Central memory CD8-positive, alpha-beta T cell (primary cell): ENCODE data around the gene PFDN1.

Experiments used
- ATAC-seq: fragments of 150-1000 bp; cut with Tn5 transposase; replicated peaks from 2 replicates; pipeline ENCODE4 v1.10.0; 2022; ENCODE audit warnings: mild to moderate bottlenecking, moderate FRiP score, moderate number of reproducible peaks; ENCODE audit not compliant: poor library complexity, severe bottlenecking; ENCODE audit errors: extremely low read depth
- DNase-seq, 2 donors: peaks; one replicate each; pipeline ENCODE4 v3.0.0; 2021; ENCODE audit warnings: low spot score in 2 of 2
- H3K27ac Mint-ChIP-seq: one replicate; pipeline ENCODE4 v1.8.0; 2022; ENCODE audit warnings: low read depth, mild to moderate bottlenecking, moderate library complexity, mixed read lengths
- H3K27me3 Mint-ChIP-seq: one replicate; pipeline ENCODE4 v1.8.0; 2022; ENCODE audit warnings: mixed read lengths
- H3K36me3 Mint-ChIP-seq: one replicate; pipeline ENCODE4 v1.8.0; 2022; ENCODE audit warnings: mild to moderate bottlenecking, moderate library complexity, mixed read lengths; ENCODE audit not compliant: insufficient read depth
- H3K4me1 Mint-ChIP-seq: one replicate; pipeline ENCODE4 v1.8.0; 2022; ENCODE audit warnings: mixed read lengths
- H3K4me3 Mint-ChIP-seq: one replicate; pipeline ENCODE4 v1.8.0; 2022; ENCODE audit warnings: mild to moderate bottlenecking, moderate library complexity, mixed read lengths
- H3K9me3 Mint-ChIP-seq: one replicate; pipeline ENCODE4 v1.8.0; 2022; ENCODE audit warnings: mixed read lengths

Gene PFDN1

DNA sequence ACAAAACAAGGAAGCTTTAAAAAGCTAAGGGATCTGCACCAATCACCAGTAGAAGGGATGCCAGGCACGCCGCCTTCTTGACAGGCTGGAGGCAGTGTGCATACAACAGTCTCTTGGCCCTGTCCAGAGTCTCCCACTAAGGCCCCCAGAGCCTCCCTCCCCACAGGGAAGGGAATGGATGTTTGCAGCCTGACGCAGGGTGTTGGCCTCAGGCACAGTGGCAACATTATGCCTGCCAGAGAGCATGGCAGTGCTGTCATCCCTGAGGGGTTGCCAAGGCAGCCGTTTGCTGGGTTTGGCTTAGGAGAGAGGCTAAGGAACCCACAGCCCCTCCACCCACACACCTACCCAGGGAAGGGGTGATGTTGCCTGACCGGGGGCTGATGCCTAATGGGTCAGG is 38.7 kb upstream of the PFDN1 start:
- Mint-ChIP-seq H3K27me3 (no peaks in the 10 kb centered on the region), H3K4me1 (peaks cover 19% of the 10 kb centered on the region)

GRCh38 chr5:140340605-140341121 is 37.8 kb upstream of the PFDN1 start:
- no peaks in the 10 kb centered on the region for H3K9me3 Mint-ChIP-seq
- H3K27ac Mint-ChIP-seq: no peak overlapping the region
- peaks cover 19% of the 10 kb centered on the region for H3K4me1 Mint-ChIP-seq
- DNase-seq (no peak), ATAC-seq (no peak)
- H3K36me3 Mint-ChIP-seq: peaks cover 4% of the 10 kb centered on the region
- no peak overlapping the region for H3K4me3 Mint-ChIP-seq
- no peaks in the 10 kb centered on the region for H3K27me3 Mint-ChIP-seq

More for the DNA sequence above, 38.7 kb upstream of the PFDN1 start:
- no peak overlapping the region for H3K4me3 Mint-ChIP-seq
- peaks cover 4% of the 10 kb centered on the region for H3K36me3 Mint-ChIP-seq
- no peak overlapping the region for H3K27ac Mint-ChIP-seq
- ATAC-seq (no peak), DNase-seq (no peak)
- no peaks in the 10 kb centered on the region for H3K9me3 Mint-ChIP-seq

- Mint-ChIP-seq H3K4me1 (peaks cover 19% of the 10 kb centered on the region), H3K36me3 (peaks cover 4% of the 10 kb centered on the region), H3K27me3 (no peaks in the 10 kb centered on the region), H3K4me3 (no peak overlapping the region), H3K27ac (no peak overlapping the region), H3K9me3 (no peaks in the 10 kb centered on the region)
- DNase-seq (no peak), ATAC-seq (no peak)
These were observed 36.7 kb upstream of the PFDN1 start for GRCh38 chr5:140339636-140340035.

GRCh38 chr5:140338908-140339307 is 36.0 kb upstream of the PFDN1 start:
- H3K27me3 Mint-ChIP-seq: no peaks in the 10 kb centered on the region
- H3K4me3 Mint-ChIP-seq: no peak overlapping the region
- peaks cover 19% of the 10 kb centered on the region for H3K4me1 Mint-ChIP-seq
- no peaks in the 10 kb centered on the region for H3K9me3 Mint-ChIP-seq
- H3K27ac Mint-ChIP-seq: no peak overlapping the region
- DNase-seq (no peak), ATAC-seq (no peak)
- H3K36me3 Mint-ChIP-seq: peaks cover 4% of the 10 kb centered on the region

GRCh38 chr5:140338336-140338735 is 35.4 kb upstream of the PFDN1 start:
- Mint-ChIP-seq H3K4me1 (peaks cover 16% of the 10 kb centered on the region), H3K9me3 (no peaks in the 10 kb centered on the region), H3K4me3 (no peak overlapping the region), H3K36me3 (peaks cover 4% of the 10 kb centered on the region), H3K27ac (no peak overlapping the region), H3K27me3 (no peaks in the 10 kb centered on the region)
- DNase-seq (no peak), ATAC-seq (no peak)

DNA sequence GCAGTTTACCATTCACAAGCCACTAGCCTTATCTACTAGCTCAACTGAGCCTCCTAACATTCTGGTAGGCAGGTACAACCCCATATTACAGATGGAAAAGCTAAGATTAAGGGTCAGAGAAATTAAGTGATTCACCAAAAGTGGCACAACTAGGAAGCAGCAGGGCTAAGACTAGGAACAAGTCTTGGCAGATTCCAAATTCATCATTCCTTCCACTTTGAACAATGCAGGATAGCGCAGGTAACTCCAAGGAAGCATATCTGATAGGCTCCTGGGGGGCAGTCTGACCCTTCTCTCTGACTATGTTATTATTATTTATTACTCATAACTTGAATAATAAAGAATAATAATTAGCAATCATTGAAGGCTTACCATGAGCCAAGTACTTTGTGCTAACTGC is 35.0 kb upstream of the PFDN1 start:
- Mint-ChIP-seq H3K4me1 (peaks cover 11% of the 10 kb centered on the region), H3K36me3 (peaks cover 4% of the 10 kb centered on the region), H3K27ac (no peak overlapping the region), H3K27me3 (no peaks in the 10 kb centered on the region), H3K9me3 (no peaks in the 10 kb centered on the region), H3K4me3 (no peak overlapping the region)
- no peak for DNase-seq
- ATAC-seq: no peak

- no peaks in the 10 kb centered on the region for H3K4me1 Mint-ChIP-seq
- no peaks in the 10 kb centered on the region for H3K27me3 Mint-ChIP-seq
- H3K4me3 Mint-ChIP-seq: no peak overlapping the region
- H3K27ac Mint-ChIP-seq: no peak overlapping the region
- no peaks in the 10 kb centered on the region for H3K9me3 Mint-ChIP-seq
- DNase-seq (no peak), ATAC-seq (no peak)
- peaks cover 2% of the 10 kb centered on the region for H3K36me3 Mint-ChIP-seq
These were observed 33.5 kb upstream of the PFDN1 start for GRCh38 chr5:140336388-140336787.

GRCh38 chr5:140331638-140332037 is 28.7 kb upstream of the PFDN1 start:
- no peaks in the 10 kb centered on the region for H3K9me3 Mint-ChIP-seq
- no peak overlapping the region for H3K27ac Mint-ChIP-seq
- no peak for DNase-seq
- H3K36me3 Mint-ChIP-seq: no peaks in the 10 kb centered on the region
- no peaks in the 10 kb centered on the region for H3K4me1 Mint-ChIP-seq
- no peak for ATAC-seq
- H3K27me3 Mint-ChIP-seq: no peaks in the 10 kb centered on the region
- H3K4me3 Mint-ChIP-seq: no peak overlapping the region

DNA sequence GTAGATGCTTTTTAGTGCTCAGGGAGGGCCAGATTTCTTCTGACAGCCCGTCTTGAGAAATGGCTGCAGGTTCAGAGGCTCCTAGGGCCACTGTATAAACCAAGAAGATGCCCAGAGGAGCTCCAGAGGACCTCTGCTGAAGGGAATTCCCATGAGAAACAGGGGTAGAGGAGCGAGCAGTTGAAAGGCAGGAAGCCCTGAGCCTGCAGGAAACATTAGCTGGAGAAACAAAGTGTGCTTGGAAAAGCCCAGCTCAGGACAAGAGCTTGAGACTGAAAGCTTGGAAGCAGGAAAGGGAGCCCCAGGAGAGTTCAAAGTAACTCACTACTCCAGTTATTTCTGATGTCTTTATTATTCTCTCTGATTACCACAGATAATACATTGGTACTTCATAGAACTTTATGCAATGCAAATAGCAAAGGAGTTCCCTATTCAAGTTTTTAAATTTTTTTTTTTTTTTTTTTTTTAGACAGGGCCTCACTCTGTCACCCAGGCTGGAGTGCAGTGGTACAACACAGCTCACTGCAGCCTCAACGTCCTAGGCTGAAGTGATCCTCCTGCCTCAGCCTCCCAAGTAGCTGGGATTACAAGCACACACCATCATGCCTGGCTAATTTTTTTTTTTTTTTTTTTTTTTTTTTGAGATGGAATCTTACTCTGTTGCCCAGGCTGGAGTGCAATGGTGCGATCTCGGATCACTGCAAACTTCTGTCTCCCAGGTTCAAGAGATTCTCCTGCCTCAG is 27.0 kb upstream of the PFDN1 start:
- no peak for DNase-seq
- no peaks in the 10 kb centered on the region for H3K27me3 Mint-ChIP-seq
- H3K4me3 Mint-ChIP-seq: no peak overlapping the region
- H3K27ac Mint-ChIP-seq: no peak overlapping the region
- H3K4me1 Mint-ChIP-seq: no peaks in the 10 kb centered on the region
- no peaks in the 10 kb centered on the region for H3K9me3 Mint-ChIP-seq
- H3K36me3 Mint-ChIP-seq: no peaks in the 10 kb centered on the region
- ATAC-seq: no peak

DNA sequence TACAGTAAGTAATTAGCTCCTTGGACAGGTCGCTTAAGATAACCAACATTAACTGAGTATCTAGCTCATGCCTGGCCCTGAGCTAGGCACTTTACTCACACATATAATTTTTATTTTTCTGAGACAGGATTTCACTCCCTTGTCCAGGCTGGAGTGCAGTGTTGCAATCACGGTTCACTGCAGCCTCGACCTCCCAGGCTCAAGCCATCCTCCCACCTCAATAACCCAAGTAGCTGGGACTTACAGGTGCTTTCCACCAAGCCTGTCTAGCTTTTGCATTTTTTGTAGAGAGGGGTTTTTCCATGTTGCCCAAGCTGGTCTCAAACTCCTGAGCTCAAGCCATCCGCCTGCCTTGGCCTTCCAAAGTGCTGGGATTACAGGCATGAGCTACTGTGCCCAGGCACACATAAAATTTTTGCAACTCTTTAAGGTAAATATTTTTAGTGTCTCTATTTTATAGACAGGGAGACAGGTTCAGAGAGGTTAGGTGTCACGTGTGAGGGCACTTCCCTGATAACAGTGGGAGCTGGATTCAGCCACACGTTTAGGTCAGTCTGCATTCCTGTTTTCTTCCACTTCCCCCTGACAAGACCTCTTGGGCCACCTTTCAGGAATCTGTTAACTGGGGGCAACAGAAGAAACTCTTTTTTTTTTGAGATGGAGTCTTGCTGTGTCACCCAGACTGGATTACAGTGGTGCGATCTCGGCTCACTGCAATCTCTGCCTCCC is 25.3 kb upstream of the PFDN1 start:
- Mint-ChIP-seq H3K27ac (no peak overlapping the region), H3K4me3 (no peak overlapping the region), H3K27me3 (no peaks in the 10 kb centered on the region), H3K36me3 (no peaks in the 10 kb centered on the region), H3K4me1 (no peaks in the 10 kb centered on the region), H3K9me3 (no peaks in the 10 kb centered on the region)
- DNase-seq (no peak), ATAC-seq (no peak)

- H3K4me1 Mint-ChIP-seq: no peaks in the 10 kb centered on the region
- no peaks in the 10 kb centered on the region for H3K9me3 Mint-ChIP-seq
- no peaks in the 10 kb centered on the region for H3K27me3 Mint-ChIP-seq
- ATAC-seq (no peak), DNase-seq (no peak)
- H3K4me3 Mint-ChIP-seq: no peak overlapping the region
- H3K36me3 Mint-ChIP-seq: no peaks in the 10 kb centered on the region
- H3K27ac Mint-ChIP-seq: no peak overlapping the region
These were observed 24.7 kb upstream of the PFDN1 start for GRCh38 chr5:140327589-140327988.

- H3K36me3 Mint-ChIP-seq: no peaks in the 10 kb centered on the region
- no peaks in the 10 kb centered on the region for H3K27me3 Mint-ChIP-seq
- no peaks in the 10 kb centered on the region for H3K4me1 Mint-ChIP-seq
- ATAC-seq (no peak), DNase-seq (no peak)
- H3K27ac Mint-ChIP-seq: no peak overlapping the region
- peaks cover 5% of the 10 kb centered on the region for H3K9me3 Mint-ChIP-seq
- H3K4me3 Mint-ChIP-seq: no peak overlapping the region
These were observed 22.6 kb upstream of the PFDN1 start for GRCh38 chr5:140325486-140325885.

- Mint-ChIP-seq H3K27ac (no peak overlapping the region), H3K36me3 (peaks cover 1% of the 10 kb centered on the region), H3K4me1 (no peaks in the 10 kb centered on the region), H3K27me3 (no peaks in the 10 kb centered on the region), H3K4me3 (no peak overlapping the region), H3K9me3 (peaks cover 5% of the 10 kb centered on the region)
- no peak for DNase-seq
- no peak for ATAC-seq
These were observed 21.8 kb upstream of the PFDN1 start for GRCh38 chr5:140324617-140325241.
